ENCODE data around the gene TNFSF15.

TNFSF15 gene

DNA sequence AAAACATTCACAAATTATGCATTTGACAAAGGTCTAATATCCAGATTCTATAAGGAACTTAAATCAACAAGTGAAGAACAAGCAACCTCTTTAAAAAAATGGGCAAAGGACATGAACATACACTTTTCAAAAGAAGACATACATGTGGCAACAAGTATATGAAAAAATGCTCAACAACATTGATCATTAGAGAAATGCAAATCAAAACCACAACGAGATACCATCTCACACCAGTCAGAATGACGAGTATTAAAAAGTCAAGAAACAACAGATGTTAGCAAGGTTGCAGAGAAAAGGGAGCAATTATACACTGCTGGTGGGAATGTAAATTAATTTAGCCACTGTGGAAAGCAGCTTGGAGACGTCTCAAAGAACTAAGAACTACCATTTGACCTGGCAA is 38.9 kb upstream of the TNFSF15 start:
- no peaks in the 10 kb centered on the region for H3K9me3 ChIP-seq (replicated peaks; ENCODE audit: low read length)
- no peaks in the 10 kb centered on the region for H3K36me3 ChIP-seq (ENCODE audit: insufficient read depth, low read length)
- H3K4me3 ChIP-seq (ENCODE audit: low read length) = no peak overlapping the region
- peaks cover 3% of the 10 kb centered on the region for H3K4me1 ChIP-seq (ENCODE audit: control insufficient read depth, insufficient read depth, low read length)
- no peak overlapping the region for H3K4me2 ChIP-seq (ENCODE audit: low read length)
- no peaks in the 10 kb centered on the region for H3K27me3 ChIP-seq (ENCODE audit: control insufficient read depth, insufficient read depth, low read length)
- no peak overlapping the region for H3K9ac ChIP-seq (ENCODE audit: low read depth, low read length)

GRCh38 chr9:114837923-114838322 is 32.1 kb upstream of the TNFSF15 start:
- H3K36me3 ChIP-seq (ENCODE audit: insufficient read depth, low read length) = no peaks in the 10 kb centered on the region
- no peaks in the 10 kb centered on the region for H3K9me3 ChIP-seq (replicated peaks; ENCODE audit: low read length)
- no peak overlapping the region for H3K4me3 ChIP-seq (ENCODE audit: low read length)
- H3K27me3 ChIP-seq (ENCODE audit: control insufficient read depth, insufficient read depth, low read length) = no peaks in the 10 kb centered on the region
- peaks cover 7% of the 10 kb centered on the region for H3K4me1 ChIP-seq (ENCODE audit: control insufficient read depth, insufficient read depth, low read length)
- no peak overlapping the region for H3K4me2 ChIP-seq (ENCODE audit: low read length)
- no peak overlapping the region for H3K9ac ChIP-seq (ENCODE audit: low read depth, low read length)

DNA sequence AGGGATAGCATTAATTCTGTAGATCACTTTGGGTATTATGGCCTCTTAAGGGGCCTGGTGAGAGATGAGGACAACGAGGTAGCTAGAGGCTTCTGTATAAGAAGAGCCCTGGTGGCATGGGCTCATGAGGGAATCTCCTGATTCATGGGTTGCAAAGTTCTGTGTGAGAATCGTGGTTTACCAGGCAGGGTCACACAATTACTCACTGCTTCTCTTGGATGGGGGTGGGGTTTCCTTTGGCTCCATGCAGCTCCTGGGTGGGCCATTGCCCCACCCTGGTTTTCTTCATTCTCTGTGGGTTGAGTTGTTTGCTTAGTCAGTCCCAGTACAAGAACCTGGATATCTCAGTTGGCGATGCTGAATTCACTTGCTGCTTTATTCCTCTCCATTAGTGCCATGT is 30.9 kb upstream of the TNFSF15 start:
- H3K9me3 ChIP-seq (replicated peaks; ENCODE audit: low read length) = no peaks in the 10 kb centered on the region
- no peaks in the 10 kb centered on the region for H3K27me3 ChIP-seq (ENCODE audit: control insufficient read depth, insufficient read depth, low read length)
- H3K9ac ChIP-seq (ENCODE audit: low read depth, low read length) = no peak overlapping the region
- no peak overlapping the region for H3K4me3 ChIP-seq (ENCODE audit: low read length)
- peaks cover 7% of the 10 kb centered on the region for H3K4me1 ChIP-seq (ENCODE audit: control insufficient read depth, insufficient read depth, low read length)
- no peaks in the 10 kb centered on the region for H3K36me3 ChIP-seq (ENCODE audit: insufficient read depth, low read length)
- H3K4me2 ChIP-seq (ENCODE audit: low read length) = no peak overlapping the region

GRCh38 chr9:114834386-114834785 is 28.5 kb upstream of the TNFSF15 start:
- Histone ChIP-seq H3K4me3 (ENCODE audit: low read length) (no peak overlapping the region), H3K36me3 (ENCODE audit: insufficient read depth, low read length) (no peaks in the 10 kb centered on the region), H3K4me1 (ENCODE audit: control insufficient read depth, insufficient read depth, low read length) (peaks cover 7% of the 10 kb centered on the region), H3K27me3 (ENCODE audit: control insufficient read depth, insufficient read depth, low read length) (peaks cover 3% of the 10 kb centered on the region), H3K9ac (ENCODE audit: low read depth, low read length) (no peak overlapping the region), H3K9me3 (replicated peaks; ENCODE audit: low read length) (no peaks in the 10 kb centered on the region), H3K4me2 (ENCODE audit: low read length) (no peak overlapping the region)

GRCh38 chr9:114830546-114830945 is 24.7 kb upstream of the TNFSF15 start:
- H3K36me3 ChIP-seq (ENCODE audit: insufficient read depth, low read length) = no peaks in the 10 kb centered on the region
- H3K4me2 ChIP-seq (ENCODE audit: low read length) = no peak overlapping the region
- H3K9me3 ChIP-seq (replicated peaks; ENCODE audit: low read length) = no peaks in the 10 kb centered on the region
- H3K4me3 ChIP-seq (ENCODE audit: low read length) = no peak overlapping the region
- peaks cover 9% of the 10 kb centered on the region for H3K27me3 ChIP-seq (ENCODE audit: control insufficient read depth, insufficient read depth, low read length)
- H3K9ac ChIP-seq (ENCODE audit: low read depth, low read length) = no peak overlapping the region
- no peaks in the 10 kb centered on the region for H3K4me1 ChIP-seq (ENCODE audit: control insufficient read depth, insufficient read depth, low read length)

DNA sequence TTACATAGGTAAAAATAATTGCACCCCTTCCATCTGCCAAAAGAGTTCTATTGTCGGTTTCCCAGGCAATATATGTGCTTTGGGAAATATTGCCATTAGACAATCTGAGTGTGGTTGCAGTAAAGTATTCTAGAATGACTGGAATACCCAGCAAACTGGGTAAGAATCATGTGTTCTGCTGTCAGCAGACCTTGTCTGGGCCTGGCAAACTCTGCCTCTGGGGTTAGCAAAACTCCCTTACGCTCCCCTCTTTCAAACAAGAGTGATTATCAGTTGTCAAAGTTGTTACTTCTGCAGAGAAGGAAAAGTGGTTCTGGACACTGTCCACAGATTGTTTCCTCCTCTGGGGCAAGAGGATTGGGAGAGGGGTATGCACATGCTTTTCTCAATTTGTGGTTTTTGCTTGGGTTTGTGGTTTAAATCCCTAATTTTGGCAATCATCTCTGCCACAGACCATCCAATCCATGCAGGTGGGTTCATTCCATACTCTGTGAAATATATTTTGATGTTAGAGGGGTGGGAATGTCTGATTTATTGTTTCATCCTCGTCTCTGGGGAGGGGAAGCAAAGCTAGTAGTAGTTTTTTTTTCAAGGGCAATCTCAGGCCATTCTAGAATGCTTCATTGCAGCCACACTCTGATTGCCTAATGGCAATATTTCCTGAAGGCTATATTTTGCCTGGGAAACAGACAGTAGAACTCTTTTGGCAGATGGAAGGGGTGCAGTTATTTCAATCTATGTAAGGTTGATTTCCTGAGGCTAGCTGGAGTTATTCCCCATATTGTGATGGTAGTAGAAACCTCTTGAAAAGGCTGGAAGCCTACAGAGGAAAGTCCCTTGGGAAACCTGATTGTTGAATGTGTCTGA is 24.0 kb upstream of the TNFSF15 start:
- Histone ChIP-seq H3K4me1 (ENCODE audit: control insufficient read depth, insufficient read depth, low read length) (no peaks in the 10 kb centered on the region), H3K27me3 (ENCODE audit: control insufficient read depth, insufficient read depth, low read length) (peaks cover 10% of the 10 kb centered on the region), H3K9ac (ENCODE audit: low read depth, low read length) (no peak overlapping the region), H3K4me3 (ENCODE audit: low read length) (no peak overlapping the region), H3K4me2 (ENCODE audit: low read length) (no peak overlapping the region), H3K9me3 (replicated peaks; ENCODE audit: low read length) (no peaks in the 10 kb centered on the region), H3K36me3 (ENCODE audit: insufficient read depth, low read length) (no peaks in the 10 kb centered on the region)

DNA sequence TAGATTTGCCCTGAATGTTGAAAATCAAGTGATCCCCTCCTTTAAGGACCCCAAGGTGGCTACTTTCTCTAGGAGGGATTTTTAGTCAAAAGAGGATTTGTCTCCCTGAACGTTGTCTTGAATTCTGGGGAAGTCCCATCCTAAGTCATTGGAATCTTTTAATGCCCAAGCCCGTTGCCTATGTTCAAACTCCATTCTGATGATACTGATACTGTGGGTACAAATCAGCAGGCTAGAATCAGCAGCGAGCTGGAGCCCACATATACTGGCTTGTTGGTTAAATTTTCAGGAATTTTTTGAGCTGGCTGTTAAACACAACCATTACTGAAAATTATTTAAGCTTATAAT is 22.4 kb upstream of the TNFSF15 start:
- Histone ChIP-seq H3K27me3 (ENCODE audit: control insufficient read depth, insufficient read depth, low read length) (peaks cover 12% of the 10 kb centered on the region), H3K4me1 (ENCODE audit: control insufficient read depth, insufficient read depth, low read length) (peaks cover 8% of the 10 kb centered on the region), H3K9me3 (replicated peaks; ENCODE audit: low read length) (no peaks in the 10 kb centered on the region), H3K4me3 (ENCODE audit: low read length) (no peak overlapping the region), H3K4me2 (ENCODE audit: low read length) (no peak overlapping the region), H3K36me3 (ENCODE audit: insufficient read depth, low read length) (no peaks in the 10 kb centered on the region), H3K9ac (ENCODE audit: low read depth, low read length) (no peak overlapping the region)

DNA sequence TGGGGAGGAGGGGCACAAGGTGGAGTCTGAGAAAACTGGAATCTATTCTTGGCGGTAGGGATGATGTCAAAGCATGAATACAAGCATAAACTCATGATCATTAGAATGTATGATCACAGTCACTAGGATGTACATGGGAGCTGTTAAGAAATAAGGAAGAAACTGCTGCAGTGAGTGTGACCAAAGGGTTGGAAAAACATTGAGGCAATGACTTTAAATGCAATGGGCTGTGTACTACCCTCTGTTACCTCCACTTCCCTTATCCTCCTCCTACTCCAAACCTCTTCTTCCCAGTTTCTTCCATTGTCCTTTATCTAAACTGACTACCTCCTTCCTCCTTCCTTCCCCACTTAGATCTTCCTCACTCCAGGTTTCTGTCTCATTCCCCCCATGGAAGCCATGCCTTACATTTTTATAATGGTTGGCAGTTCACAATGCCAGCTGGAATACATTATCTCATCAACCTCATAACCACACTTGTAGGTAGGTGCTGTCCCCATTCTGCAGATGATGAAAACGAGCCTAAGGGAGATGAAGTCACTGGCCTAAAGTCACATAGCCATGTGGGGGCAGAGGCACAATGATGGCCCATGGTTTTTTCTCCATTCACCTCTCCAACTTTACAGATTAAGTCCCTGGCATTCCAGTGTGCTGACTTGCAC is 21.9 kb upstream of the TNFSF15 start:
- no peak overlapping the region for H3K4me3 ChIP-seq (ENCODE audit: low read length)

DNA sequence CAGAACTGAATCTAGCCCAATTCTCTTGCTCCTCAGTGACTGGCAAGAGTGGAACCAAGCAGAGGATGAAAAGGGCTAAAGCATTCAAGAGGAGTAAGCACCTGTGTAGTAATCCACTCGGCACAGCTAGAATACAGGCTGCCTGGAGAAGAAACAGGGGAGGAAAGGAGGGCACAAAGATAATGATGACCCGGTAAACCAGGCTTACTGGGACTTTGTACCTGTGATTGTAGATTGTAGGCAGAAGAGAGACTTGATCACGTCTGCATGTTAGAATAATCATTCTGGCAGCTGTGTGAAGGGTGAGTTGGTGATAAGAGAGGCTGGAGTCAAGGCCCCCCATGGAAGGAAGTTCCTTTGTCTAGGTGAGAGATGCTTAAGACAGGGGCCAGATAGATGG is 20.6 kb upstream of the TNFSF15 start:
- Histone ChIP-seq H3K36me3 (ENCODE audit: insufficient read depth, low read length) (no peaks in the 10 kb centered on the region), H3K9me3 (replicated peaks; ENCODE audit: low read length) (no peaks in the 10 kb centered on the region), H3K9ac (ENCODE audit: low read depth, low read length) (no peak overlapping the region), H3K4me2 (ENCODE audit: low read length) (no peak overlapping the region), H3K4me3 (ENCODE audit: low read length) (no peak overlapping the region), H3K4me1 (ENCODE audit: control insufficient read depth, insufficient read depth, low read length) (peaks cover 8% of the 10 kb centered on the region), H3K27me3 (ENCODE audit: control insufficient read depth, insufficient read depth, low read length) (peaks cover 12% of the 10 kb centered on the region)

More for the DNA sequence above, 21.9 kb upstream of the TNFSF15 start:
- H3K9me3 ChIP-seq (replicated peaks; ENCODE audit: low read length) = no peaks in the 10 kb centered on the region
- H3K4me2 ChIP-seq (ENCODE audit: low read length) = no peak overlapping the region
- H3K27me3 ChIP-seq (ENCODE audit: control insufficient read depth, insufficient read depth, low read length) = peaks cover 12% of the 10 kb centered on the region
- H3K4me1 ChIP-seq (ENCODE audit: control insufficient read depth, insufficient read depth, low read length) = peaks cover 8% of the 10 kb centered on the region
- no peaks in the 10 kb centered on the region for H3K36me3 ChIP-seq (ENCODE audit: insufficient read depth, low read length)
- H3K9ac ChIP-seq (ENCODE audit: low read depth, low read length) = no peak overlapping the region

DNA sequence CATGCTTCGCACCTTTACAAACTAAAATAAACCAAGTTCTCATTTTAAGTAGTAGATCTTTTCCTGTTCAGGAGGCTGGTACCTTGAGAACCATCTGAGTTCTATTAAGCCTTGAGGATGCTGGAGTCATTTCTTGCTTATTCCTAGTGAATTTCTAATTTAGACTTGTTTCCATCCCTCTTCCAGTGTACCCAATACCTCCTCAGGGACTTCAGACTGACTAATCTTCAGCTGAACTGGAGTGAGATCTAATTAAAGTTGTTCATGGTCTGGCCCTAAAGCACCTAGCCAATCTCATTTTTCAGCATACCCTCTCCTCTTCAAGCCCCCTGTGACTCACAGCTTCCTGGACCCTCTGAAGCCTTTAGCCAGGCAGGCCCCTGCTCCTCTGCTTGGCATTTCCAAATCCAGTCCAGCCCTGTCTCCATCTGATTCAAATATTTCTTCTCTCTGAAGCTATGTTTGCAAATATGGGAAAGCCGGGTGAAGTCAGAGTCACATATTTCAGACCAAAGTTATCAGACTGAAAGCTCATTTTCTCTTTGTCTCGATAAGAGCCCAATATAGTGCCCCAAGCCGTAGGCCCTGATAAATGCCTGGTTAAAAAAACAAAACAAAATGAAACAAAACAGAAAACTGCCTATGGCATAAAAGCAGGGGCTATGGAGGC is 19.4 kb upstream of the TNFSF15 start:
- no peak overlapping the region for H3K4me2 ChIP-seq (ENCODE audit: low read length)
- H3K4me1 ChIP-seq (ENCODE audit: control insufficient read depth, insufficient read depth, low read length) = peaks cover 8% of the 10 kb centered on the region
- H3K9ac ChIP-seq (ENCODE audit: low read depth, low read length) = no peak overlapping the region
- no peak overlapping the region for H3K4me3 ChIP-seq (ENCODE audit: low read length)
- no peaks in the 10 kb centered on the region for H3K9me3 ChIP-seq (replicated peaks; ENCODE audit: low read length)
- no peaks in the 10 kb centered on the region for H3K36me3 ChIP-seq (ENCODE audit: insufficient read depth, low read length)
- H3K27me3 ChIP-seq (ENCODE audit: control insufficient read depth, insufficient read depth, low read length) = peaks cover 9% of the 10 kb centered on the region

DNA sequence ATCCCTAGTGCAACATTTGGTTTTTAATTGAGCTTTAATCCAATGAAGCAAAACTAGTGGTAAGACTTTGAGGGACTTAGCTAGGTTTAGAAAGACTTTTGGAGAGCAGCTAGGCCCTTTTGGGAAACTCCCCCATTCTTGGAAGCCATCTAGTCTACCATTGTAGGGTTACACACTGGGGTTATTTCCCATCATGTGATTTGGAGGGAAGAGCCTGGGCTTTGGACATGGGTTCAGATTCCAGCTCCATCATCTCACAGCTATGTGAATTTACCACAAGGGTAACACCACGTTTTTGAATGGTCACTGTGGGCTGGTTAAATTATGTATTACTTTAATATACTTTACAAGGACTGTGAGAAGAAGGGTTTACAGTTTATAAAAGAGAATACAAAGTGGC is 18.3 kb upstream of the TNFSF15 start:
- Histone ChIP-seq H3K4me2 (ENCODE audit: low read length) (no peak overlapping the region), H3K4me1 (ENCODE audit: control insufficient read depth, insufficient read depth, low read length) (peaks cover 8% of the 10 kb centered on the region), H3K4me3 (ENCODE audit: low read length) (no peak overlapping the region), H3K36me3 (ENCODE audit: insufficient read depth, low read length) (no peaks in the 10 kb centered on the region), H3K27me3 (ENCODE audit: control insufficient read depth, insufficient read depth, low read length) (peaks cover 6% of the 10 kb centered on the region), H3K9me3 (replicated peaks; ENCODE audit: low read length) (no peaks in the 10 kb centered on the region), H3K9ac (ENCODE audit: low read depth, low read length) (no peak overlapping the region)
